IPS DF 6.9 (cell line): ENCODE data around the gene TUBA1C.
"Not testable (repeated sequence)": the region's sequence is repeated elsewhere in the genome, so short reads cannot be mapped to it uniquely, and the experiment has no call there.

Source experiments
- DNase-seq: peaks from one replicate; pipeline ENCODE4 v3.0.0-alpha.2; 2013; ENCODE audit warnings: low read depth, low spot score
- H3K27ac ChIP-seq: one replicate; pipeline ENCODE4 v1.5.1; 2013; ENCODE audit warnings: low read length, control low read depth
- H3K27me3 ChIP-seq: 2 replicates; pipeline ENCODE4 v1.6.1; 2013; ENCODE audit warnings: mild to moderate bottlenecking, low read length; ENCODE audit not compliant: control insufficient read depth, insufficient read depth
- H3K36me3 ChIP-seq: 2 replicates; pipeline ENCODE4 v1.6.1; 2013; ENCODE audit warnings: low read length; ENCODE audit not compliant: control insufficient read depth, insufficient read depth
- H3K4me1 ChIP-seq: 2 replicates; pipeline ENCODE4 v1.6.1; 2013; ENCODE audit warnings: low read length; ENCODE audit not compliant: control insufficient read depth, insufficient read depth
- H3K4me3 ChIP-seq: 2 replicates; pipeline ENCODE4 v1.5.1; 2013; ENCODE audit warnings: mild to moderate bottlenecking, low read length
- H3K9me3 ChIP-seq: 2 replicates; pipeline ENCODE4 v1.6.1; 2013; ENCODE audit warnings: low read length, inconsistent platforms; ENCODE audit not compliant: control insufficient read depth, insufficient read depth
- WGBS: extraction: QIAGEN DNeasy Blood & Tissue Kit; methylation state at CpG from one replicate; pipeline ENCODE4 v1.1.7; 2013; ENCODE audit warnings: mixed read lengths, missing lambda C conversion rate; ENCODE audit not compliant: insufficient read length, insufficient coverage; 5-methylcytosine and 5-hydroxymethylcytosine counted together

The TUBA1C gene

DNA sequence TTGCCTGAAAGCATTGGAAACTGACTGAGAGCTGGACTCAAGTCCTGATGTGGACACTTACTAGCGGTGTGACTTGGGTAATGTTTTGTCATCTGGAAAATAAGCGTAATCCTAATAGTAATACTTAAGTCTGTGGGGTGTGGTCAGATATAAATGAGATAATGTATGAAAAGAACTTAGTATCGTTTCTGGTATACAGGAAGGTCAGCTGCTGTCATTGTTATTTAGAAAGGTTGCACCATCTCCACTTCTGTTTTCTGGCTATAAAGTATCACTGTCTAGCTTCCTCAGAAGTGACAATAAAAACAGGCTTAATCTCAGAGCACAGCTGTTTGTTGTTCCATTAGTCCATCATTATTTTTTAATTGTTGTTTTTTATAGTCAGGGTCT, 34.1 kb upstream of the TUBA1C start:
- H3K4me3 ChIP-seq: no peak overlapping the region
- no peak for DNase-seq
- no CpG with 5 or more reads among the region's 3 CpGs for WGBS

DNA sequence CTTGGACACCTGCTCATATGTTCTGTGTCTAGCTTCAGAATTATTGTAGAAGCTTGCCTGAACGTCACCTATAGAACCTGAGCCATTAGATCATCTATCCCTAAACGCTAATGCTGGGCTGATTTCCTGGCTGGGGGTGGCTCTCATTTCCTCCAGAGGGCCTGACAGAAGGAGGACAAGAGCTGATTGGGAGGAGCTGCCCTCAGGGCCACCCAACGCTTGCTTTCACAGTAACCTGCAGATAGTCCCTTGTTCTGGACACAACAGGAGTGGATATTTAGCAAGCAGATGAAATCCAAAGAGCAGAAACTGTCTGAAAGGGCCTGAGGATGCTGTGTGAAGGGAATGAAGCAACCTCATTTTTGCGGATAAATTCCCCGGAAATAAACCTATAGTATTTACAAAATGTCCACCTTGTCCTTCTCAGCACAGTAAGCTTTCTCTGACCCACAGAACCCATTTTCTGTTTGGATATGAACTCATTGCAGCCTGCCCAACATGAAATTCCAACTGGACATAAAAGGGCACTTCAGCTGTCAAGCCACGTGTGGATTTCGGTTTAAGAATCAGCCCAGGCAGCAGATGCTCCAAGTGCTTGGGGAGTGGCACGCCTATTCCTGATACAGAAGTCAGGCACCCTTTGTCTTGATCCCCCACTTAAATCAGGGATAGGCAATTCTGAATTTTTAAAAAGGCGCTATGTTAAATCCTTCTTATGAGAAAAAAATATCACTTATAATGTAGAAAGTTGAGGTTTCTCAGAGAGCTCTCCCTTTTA, 32.8 kb upstream of the TUBA1C start:
- no CpG with 5 or more reads among the region's 9 CpGs for WGBS
- H3K4me1 ChIP-seq: peaks cover 2% of the 10 kb centered on the region; the same call in 1 of the 2 replicates
- H3K27me3 ChIP-seq: no peaks in the 10 kb centered on the region
- H3K9me3 ChIP-seq: no peaks in the 10 kb centered on the region
- no peak overlapping the region for H3K4me3 ChIP-seq
- no peak overlapping the region for H3K27ac ChIP-seq
- no peak for DNase-seq
- no peaks in the 10 kb centered on the region for H3K36me3 ChIP-seq

More for the DNA sequence above, 34.1 kb upstream of the TUBA1C start:
- H3K4me1 ChIP-seq: peaks cover 2% of the 10 kb centered on the region; the same call in 1 of the 2 replicates
- H3K27me3 ChIP-seq: no peaks in the 10 kb centered on the region
- H3K27ac ChIP-seq: no peak overlapping the region
- H3K36me3 ChIP-seq: no peaks in the 10 kb centered on the region
- H3K9me3 ChIP-seq: no peaks in the 10 kb centered on the region

DNA sequence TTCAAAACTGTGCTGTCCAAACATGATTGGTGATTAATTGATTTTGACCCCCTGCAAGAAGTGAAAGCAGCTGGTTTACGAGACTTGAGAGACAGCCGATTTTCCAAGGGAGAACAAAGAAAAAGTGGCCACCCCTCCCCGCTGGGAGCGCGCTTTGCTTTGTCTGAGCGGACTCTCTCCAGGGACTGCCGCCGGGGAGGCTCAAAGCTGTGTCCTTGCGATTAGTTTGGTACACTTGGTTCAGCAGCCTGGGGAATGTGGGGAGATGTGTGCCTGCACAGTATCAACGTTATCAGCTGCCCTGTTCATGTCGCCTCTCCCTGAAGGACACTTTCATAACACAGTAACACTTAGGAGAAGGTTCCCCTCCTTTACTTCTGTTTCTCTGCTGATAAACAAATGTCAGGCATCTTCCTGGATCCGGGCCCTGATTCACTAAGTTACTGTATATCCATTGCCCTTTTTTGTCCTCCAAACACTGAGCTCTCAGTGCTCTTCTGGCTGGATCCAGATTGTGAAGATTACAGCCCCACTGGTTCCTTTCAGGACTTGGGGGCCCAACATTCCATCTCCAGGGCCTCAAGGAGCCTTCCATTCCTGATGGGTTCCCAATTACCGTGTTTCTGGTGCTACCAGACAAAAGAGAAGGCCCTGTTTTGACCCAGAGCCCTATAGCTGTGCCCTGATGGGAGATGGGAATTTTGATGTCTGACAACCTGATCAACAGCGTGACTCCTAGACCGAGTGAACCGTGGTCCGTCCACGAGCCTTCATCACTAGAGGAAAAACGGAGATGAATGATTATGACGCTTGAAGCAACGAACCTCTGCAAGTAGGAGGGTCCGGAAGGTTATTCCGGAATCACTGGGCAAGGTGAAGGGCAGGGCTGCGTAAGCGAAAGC, 31.7 kb upstream of the TUBA1C start:
- Histone ChIP-seq H3K4me3 (no peak overlapping the region), H3K27me3 (no peaks in the 10 kb centered on the region), H3K27ac (no peak overlapping the region), H3K36me3 (no peaks in the 10 kb centered on the region), H3K9me3 (no peaks in the 10 kb centered on the region), H3K4me1 (peaks cover 2% of the 10 kb centered on the region; the same call in 1 of the 2 replicates)
- DNase-seq: no peak
- WGBS: no CpG with 5 or more reads among the region's 25 CpGs

DNA sequence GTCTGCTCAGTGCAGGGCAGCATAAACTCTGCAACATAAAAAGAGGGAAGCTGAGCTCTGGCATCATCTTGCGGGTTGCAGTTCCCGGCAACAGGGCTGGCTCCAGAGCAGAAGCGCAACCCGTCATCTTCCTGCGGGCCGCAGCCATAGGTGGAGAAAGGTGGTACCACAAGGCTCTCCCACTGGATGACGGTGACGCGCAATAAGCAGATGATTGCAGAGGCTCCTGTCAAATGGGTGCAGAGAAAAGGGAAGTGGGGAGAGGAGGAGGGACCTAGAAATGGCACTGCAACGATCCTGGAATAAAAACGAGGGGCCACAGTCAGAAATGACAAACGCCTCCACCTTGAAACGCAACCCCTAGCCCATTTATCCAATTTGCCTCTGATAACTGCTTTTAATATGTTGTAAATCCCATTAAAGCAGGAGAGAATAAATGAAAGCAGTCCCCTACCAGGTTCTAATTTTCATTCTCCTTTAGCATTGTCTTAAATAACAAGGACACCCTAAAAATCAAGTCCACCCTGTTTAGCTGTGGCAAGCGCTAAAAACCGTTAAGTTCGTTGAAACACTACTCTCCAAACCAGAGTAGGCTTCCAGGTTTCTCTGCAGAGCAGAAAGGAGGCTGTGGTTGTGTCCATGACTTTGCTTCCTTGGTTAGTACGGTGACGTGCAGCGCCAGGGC, 30.9 kb upstream of the TUBA1C start:
- Histone ChIP-seq H3K36me3 (no peaks in the 10 kb centered on the region), H3K27me3 (no peaks in the 10 kb centered on the region), H3K4me3 (no peak overlapping the region), H3K4me1 (peaks cover 2% of the 10 kb centered on the region; the same call in 1 of the 2 replicates), H3K27ac (no peak overlapping the region), H3K9me3 (no peaks in the 10 kb centered on the region)
- no peak for DNase-seq
- WGBS: no CpG with 5 or more reads among the region's 19 CpGs

DNA sequence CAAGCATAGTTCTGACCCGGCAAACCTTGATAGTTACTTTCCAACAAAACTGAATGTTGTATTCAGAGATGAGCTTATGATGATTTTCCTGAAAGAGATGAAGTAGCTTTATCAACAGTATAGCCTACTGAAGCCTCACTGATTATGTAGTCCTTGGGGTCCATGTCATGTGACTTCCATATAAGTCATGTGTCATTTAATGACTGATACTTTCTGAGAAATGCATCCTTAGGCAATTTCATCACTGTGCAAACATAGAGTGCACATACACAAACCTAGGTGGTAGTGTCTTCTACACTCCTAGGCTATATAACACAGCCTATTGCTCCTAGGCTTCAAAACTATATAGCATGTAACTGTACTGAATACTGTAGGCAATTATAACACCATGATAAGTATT, 28.5 kb upstream of the TUBA1C start:
- H3K9me3 ChIP-seq: no peaks in the 10 kb centered on the region
- no peaks in the 10 kb centered on the region for H3K27me3 ChIP-seq
- H3K4me3 ChIP-seq: no peak overlapping the region
- no peaks in the 10 kb centered on the region for H3K36me3 ChIP-seq
- H3K27ac ChIP-seq: no peak overlapping the region
- no peak for DNase-seq
- peaks cover 2% of the 10 kb centered on the region; the same call in 1 of the 2 replicates for H3K4me1 ChIP-seq
- WGBS: no CpG with 5 or more reads among the region's 1 CpG

DNA sequence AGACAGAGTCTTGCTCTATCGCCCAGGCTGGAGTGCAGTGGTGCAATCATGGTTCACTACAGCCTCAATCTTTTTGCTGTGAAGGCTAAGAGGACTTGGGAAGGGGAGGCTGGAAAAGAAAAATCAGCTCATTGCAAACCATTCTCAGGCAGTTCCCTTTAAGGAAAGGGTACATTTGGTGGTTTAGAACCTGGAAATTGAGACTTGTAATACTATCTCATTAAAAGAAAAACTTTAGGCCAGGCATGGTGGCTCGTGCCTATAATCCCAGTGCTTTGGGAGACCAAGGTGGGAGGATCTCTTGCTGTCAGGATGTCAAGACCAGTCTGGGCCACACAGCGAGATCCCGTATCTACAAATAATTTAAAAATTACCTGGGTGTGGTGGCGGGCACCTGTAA, 21.3 kb upstream of the TUBA1C start:
- H3K4me1 ChIP-seq: no peaks in the 10 kb centered on the region
- WGBS: no CpG with 5 or more reads among the region's 5 CpGs
- H3K9me3 ChIP-seq: no peaks in the 10 kb centered on the region
- H3K27me3 ChIP-seq: no peaks in the 10 kb centered on the region
- no peak overlapping the region for H3K27ac ChIP-seq
- H3K4me3 ChIP-seq: no peak overlapping the region
- DNase-seq: no peak
- H3K36me3 ChIP-seq: no peaks in the 10 kb centered on the region

DNA sequence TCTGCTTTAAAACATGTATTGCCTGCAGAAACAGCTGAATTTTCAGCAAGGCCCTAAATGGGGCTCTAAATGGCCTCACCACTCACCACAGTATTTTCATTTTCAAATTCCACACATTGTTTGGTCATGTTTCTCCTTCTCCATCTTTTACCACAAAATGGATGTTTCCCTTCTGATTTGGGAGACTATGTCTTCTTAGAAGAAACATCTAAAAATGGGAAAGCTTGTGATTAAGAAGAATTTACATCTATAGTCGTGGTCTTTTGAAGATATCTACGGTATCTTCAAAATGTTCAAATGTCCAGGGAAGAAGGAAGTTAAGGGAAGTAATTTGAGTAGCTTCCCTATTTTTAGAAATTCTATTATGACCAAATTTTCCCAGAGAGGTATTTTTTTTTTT, 20.7 kb upstream of the TUBA1C start:
- no CpG with 5 or more reads among the region's 2 CpGs for WGBS
- Histone ChIP-seq H3K9me3 (no peaks in the 10 kb centered on the region), H3K27ac (no peak overlapping the region), H3K4me3 (no peak overlapping the region), H3K27me3 (no peaks in the 10 kb centered on the region), H3K4me1 (no peaks in the 10 kb centered on the region), H3K36me3 (no peaks in the 10 kb centered on the region)
- no peak for DNase-seq

DNA sequence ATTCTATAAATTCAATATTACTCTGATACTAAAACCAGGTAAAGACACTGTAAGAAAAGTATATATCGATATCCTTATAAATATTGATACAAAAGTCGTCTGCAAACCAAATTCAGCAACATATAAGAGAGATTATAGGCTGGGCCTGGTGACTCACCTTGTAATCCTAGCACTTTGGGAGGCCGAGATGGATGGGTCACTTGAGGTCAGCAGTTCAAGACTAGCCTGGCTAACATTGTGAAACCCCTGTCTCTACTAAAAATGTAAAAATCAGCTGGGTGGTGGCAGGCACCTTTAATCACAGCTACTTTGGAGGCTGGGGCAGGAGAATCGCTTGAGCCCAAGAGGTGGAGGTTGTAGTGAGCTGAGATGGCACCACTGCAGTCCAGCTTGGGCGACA, 13.5 kb upstream of the TUBA1C start:
- H3K4me3 ChIP-seq: no peak overlapping the region
- no peak overlapping the region for H3K27ac ChIP-seq
- WGBS: no CpG with 5 or more reads among the region's 5 CpGs
- H3K27me3 ChIP-seq: no peaks in the 10 kb centered on the region
- H3K36me3 ChIP-seq: no peaks in the 10 kb centered on the region
- no peak for DNase-seq
- H3K9me3 ChIP-seq: no peaks in the 10 kb centered on the region
- H3K4me1 ChIP-seq: no peaks in the 10 kb centered on the region

DNA sequence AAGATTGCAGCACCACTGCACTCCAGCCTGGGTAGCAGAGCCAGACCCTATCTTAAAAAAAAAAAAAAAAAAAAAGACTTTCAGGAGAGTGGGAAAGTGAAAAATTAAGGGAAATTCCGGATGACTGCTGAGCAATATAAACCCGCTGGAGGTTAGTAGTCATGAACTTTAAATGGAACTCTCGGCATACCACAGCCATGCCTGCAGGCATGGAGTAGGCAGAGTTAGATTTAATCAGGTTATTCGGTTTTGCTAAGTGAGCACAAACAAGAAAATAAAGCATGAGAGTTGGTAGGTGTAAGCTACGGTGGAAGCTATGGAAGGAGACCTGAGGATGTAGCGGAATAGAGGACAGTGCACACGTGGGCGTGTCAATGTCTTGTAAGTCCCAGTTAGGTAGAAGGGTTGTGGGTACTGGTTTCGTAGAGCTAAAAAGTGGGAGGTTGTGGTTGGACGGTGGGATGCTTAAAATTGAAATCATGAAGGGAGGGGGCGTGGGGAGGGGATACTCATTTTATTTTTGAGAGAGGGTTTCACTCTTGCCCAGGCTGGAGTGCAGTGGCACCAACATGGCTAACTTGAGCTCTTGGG, 11.8 kb upstream of the TUBA1C start:
- no CpG with 5 or more reads among the region's 11 CpGs for WGBS
- H3K9me3 ChIP-seq: no peaks in the 10 kb centered on the region
- no peak for DNase-seq
- no peaks in the 10 kb centered on the region for H3K27me3 ChIP-seq
- no peaks in the 10 kb centered on the region for H3K36me3 ChIP-seq
- no peak overlapping the region for H3K27ac ChIP-seq
- no peak overlapping the region for H3K4me3 ChIP-seq
- no peaks in the 10 kb centered on the region for H3K4me1 ChIP-seq

DNA sequence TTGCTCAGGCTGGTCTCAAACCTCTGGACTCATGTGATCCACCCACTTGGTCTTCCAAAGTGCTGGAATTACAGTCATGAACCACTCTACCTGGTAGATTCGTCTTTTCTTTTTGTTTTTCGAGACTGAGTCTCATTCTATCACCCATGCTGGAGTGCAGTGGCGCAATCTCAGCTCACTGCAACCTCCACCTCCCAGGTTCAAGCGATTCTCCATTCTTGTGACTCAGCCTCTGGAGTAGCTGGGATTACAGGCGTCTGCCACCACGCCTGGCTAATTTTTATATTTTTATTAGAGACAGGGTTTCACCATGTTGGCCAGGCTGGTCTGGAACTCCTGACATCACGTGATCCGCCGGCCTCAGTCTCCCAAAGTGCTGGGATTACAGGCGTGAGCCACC, 9.4 kb upstream of the TUBA1C start:
- H3K4me1 ChIP-seq, H3K9me3 ChIP-seq, H3K36me3 ChIP-seq, DNase-seq, H3K4me3 ChIP-seq, H3K27me3 ChIP-seq, H3K27ac ChIP-seq: not testable (repeated sequence)
- no CpG with 5 or more reads among the region's 10 CpGs for WGBS
